Neural cell (in vitro differentiated cells): Measurements from ENCODE around the gene NRG3. TPM values are rescaled to one million over a fixed set of nuclear protein-coding genes. Genes with fewer than 3 reads are reported as not detected.

Experiments used
- H2AFZ ChIP-seq: fragments of 200-600, 300-800 bp; sonication (generic), shearing (Covaris generic); 2 replicates; pipeline ENCODE4 v1.6.0; 2014; ENCODE audit warnings: low read depth, mild to moderate bottlenecking, antibody characterized with exemption, low read length, moderate library complexity
- H3F3A ChIP-seq: fragments of 200-600 bp; shearing (Covaris generic); 2 replicates; pipeline ENCODE4 v1.6.1; 2016; ENCODE audit warnings: mild to moderate bottlenecking, moderate library complexity, mixed read lengths, antibody characterized with exemption, low read length; ENCODE audit not compliant: insufficient read depth, poor library complexity, severe bottlenecking
- H3K27ac ChIP-seq: fragments of 200-600, 300-800 bp; sonication (generic), shearing (Covaris generic); 2 replicates; pipeline ENCODE4 v1.5.1; 2014; ENCODE audit warnings: mild to moderate bottlenecking, low read length, moderate library complexity
- H3K27me3 ChIP-seq: fragments of 300-800, 200-600 bp; sonication (generic), shearing (Covaris generic); 2 replicates; pipeline ENCODE4 v1.6.0; 2014; ENCODE audit warnings: mild to moderate bottlenecking, low read depth, low read length, moderate library complexity; ENCODE audit not compliant: insufficient read depth
- H3K36me3 ChIP-seq: fragments of 300-800, 200-600 bp; sonication (generic), shearing (Covaris generic); 2 replicates; pipeline ENCODE4 v1.5.1; 2014; ENCODE audit warnings: mild to moderate bottlenecking, antibody characterized with exemption, low read length, moderate library complexity; ENCODE audit not compliant: insufficient read depth
- H3K4me2 ChIP-seq: fragments of 300-800, 200-600 bp; sonication (generic), shearing (Covaris generic); 2 replicates; pipeline ENCODE4 v1.6.0; 2014; ENCODE audit warnings: mild to moderate bottlenecking, low read length
- H3K4me3 ChIP-seq: fragments of 300-800, 200-600 bp; sonication (generic), shearing (Covaris generic); 2 replicates; pipeline ENCODE4 v1.5.1; 2014; ENCODE audit warnings: mild to moderate bottlenecking, low read length, moderate library complexity
- H3K79me2 ChIP-seq: fragments of 200-600 bp; shearing (Covaris generic); replicated peaks from 2 replicates; pipeline ENCODE4 v1.6.0; 2014; ENCODE audit warnings: mild to moderate bottlenecking, low read length, moderate library complexity; ENCODE audit not compliant: insufficient read depth
- H3K9ac ChIP-seq: fragments of 300-800, 200-600 bp; sonication (generic), shearing (Covaris generic); 2 replicates; pipeline ENCODE4 v1.6.1; 2016; ENCODE audit warnings: mild to moderate bottlenecking, low read length, mixed read lengths
- H3K9me2 ChIP-seq: fragments of 200-600 bp; shearing (Covaris generic); 2 replicates; pipeline ENCODE4 v1.6.1; 2016; ENCODE audit warnings: mild to moderate bottlenecking, low read length, mixed read lengths; ENCODE audit not compliant: insufficient read depth
- H3K9me3 ChIP-seq: fragments of 200-600, 300-800 bp; sonication (generic), shearing (Covaris generic); 2 replicates; pipeline ENCODE4 v1.6.1; 2016; ENCODE audit warnings: mild to moderate bottlenecking, mixed run types, low read length, moderate library complexity, mixed read lengths
- H4K20me1 ChIP-seq: fragments of 200-600 bp; shearing (Covaris generic); 2 replicates; pipeline ENCODE4 v1.6.1; 2016; ENCODE audit warnings: mild to moderate bottlenecking, mixed run types; ENCODE audit not compliant: insufficient read depth
- CTCF ChIP-seq: fragments of 450-650 bp; IDR thresholded peaks from 2 replicates; pipeline ENCODE4 v1.5.1; 2014; ENCODE audit warnings: antibody characterized with exemption, mild to moderate bottlenecking, moderate library complexity; ENCODE audit not compliant: poor library complexity, severe bottlenecking
- EP300 ChIP-seq: fragments of 450-650 bp; conservative IDR thresholded peaks from 2 replicates; pipeline ENCODE4 v1.6.1; 2014; ENCODE audit warnings: antibody characterized with exemption, mild to moderate bottlenecking, moderate library complexity; ENCODE audit not compliant: poor library complexity, severe bottlenecking
- EZH2 ChIP-seq: fragments of 200-600, 300-800 bp; shearing (Covaris generic), sonication (generic); IDR thresholded peaks from 2 replicates; pipeline ENCODE4 v1.6.1; 2014; ENCODE audit warnings: antibody characterized with exemption, low read length, borderline replicate concordance, mild to moderate bottlenecking; ENCODE audit not compliant: insufficient read depth, poor library complexity, severe bottlenecking
- MXI1 ChIP-seq: fragments of 450-650 bp; conservative IDR thresholded peaks from 2 replicates; pipeline ENCODE4 v1.6.1; 2014; ENCODE audit warnings: antibody characterized with exemption, mild to moderate bottlenecking; ENCODE audit not compliant: poor library complexity, severe bottlenecking
- POLR2AphosphoS5 ChIP-seq: IDR thresholded peaks from 2 replicates; pipeline ENCODE4 v1.6.1; 2012
- RAD21 ChIP-seq: fragments of 450-650 bp; conservative IDR thresholded peaks from 2 replicates; pipeline ENCODE4 v1.6.1; 2014; ENCODE audit warnings: antibody characterized with exemption, mild to moderate bottlenecking, moderate library complexity
- SMC3 ChIP-seq: fragments of 450-650 bp; conservative IDR thresholded peaks from 2 replicates; pipeline ENCODE4 v1.6.1; 2014; ENCODE audit warnings: antibody characterized with exemption, mild to moderate bottlenecking, moderate library complexity; ENCODE audit not compliant: poor library complexity
- TAF1 ChIP-seq: IDR thresholded peaks from 2 replicates; pipeline ENCODE4 v1.6.1; 2012; ENCODE audit warnings: low read depth
- polyA plus RNA-seq: library from polyadenylated mRNA; depleted of rRNA; stranded (reverse); fragments of >200 nt; gene quantifications from 2 replicates; pipeline ENCODE4 v1.2.3, GENCODE V29; 2014
- TF ChIP-seq, protein P1 (sequence below): IDR thresholded peaks from 2 replicates; pipeline ENCODE4 v1.6.1; 2012; ENCODE audit warnings: borderline replicate concordance

Gene NRG3
- polyA plus RNA-seq, 1 donor from 2014 or later = 14.0 TPM

DNA sequence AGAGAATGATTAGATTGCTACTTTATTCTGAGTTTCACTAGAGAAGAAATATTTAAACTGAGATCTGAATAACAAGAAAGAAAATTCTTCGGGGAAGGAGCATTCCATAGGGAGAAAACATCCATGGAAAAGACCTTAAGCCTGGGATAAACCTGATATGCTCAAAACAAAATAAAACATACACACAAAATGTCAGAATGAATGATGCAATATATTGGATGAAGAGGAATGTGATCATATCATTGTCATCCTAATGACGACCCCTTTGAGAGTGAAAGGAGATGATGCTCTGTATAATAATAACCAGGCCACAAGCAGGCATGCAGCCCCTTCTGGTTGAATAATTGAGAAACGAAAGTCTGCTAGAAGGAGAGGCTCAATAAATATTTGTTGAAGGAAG lies 882.4 kb downstream of the NRG3 start:
- Histone ChIP-seq H3K79me2 (no peaks in the 10 kb centered on the region), H3K36me3 (no peaks in the 10 kb centered on the region), H3K9me3 (no peaks in the 10 kb centered on the region), H4K20me1 (no peaks in the 10 kb centered on the region), H3K4me3 (no peak overlapping the region), H2AFZ (no peak overlapping the region), H3K27me3 (no peaks in the 10 kb centered on the region), H3F3A (no peaks in the 10 kb centered on the region), H3K4me2 (no peak overlapping the region), H3K9ac (no peak overlapping the region), H3K9me2 (no peaks in the 10 kb centered on the region), H3K27ac (no peak overlapping the region)
- TF ChIP-seq POLR2AphosphoS5 (no peak), EP300 (peak; percentile 7)

- H3K36me3 ChIP-seq = no peaks in the 10 kb centered on the region
- no peaks in the 10 kb centered on the region for H4K20me1 ChIP-seq
- no peak overlapping the region for H3K9ac ChIP-seq
- H3K4me3 ChIP-seq = no peak overlapping the region
- TF ChIP-seq SMC3 (no peak), RAD21 (no peak), EP300 (peak; percentile 55), EZH2 (no peak), CTCF (no peak), POLR2AphosphoS5 (peak; percentile 50), TAF1 (no peak)
- TF ChIP-seq, protein P1, sequence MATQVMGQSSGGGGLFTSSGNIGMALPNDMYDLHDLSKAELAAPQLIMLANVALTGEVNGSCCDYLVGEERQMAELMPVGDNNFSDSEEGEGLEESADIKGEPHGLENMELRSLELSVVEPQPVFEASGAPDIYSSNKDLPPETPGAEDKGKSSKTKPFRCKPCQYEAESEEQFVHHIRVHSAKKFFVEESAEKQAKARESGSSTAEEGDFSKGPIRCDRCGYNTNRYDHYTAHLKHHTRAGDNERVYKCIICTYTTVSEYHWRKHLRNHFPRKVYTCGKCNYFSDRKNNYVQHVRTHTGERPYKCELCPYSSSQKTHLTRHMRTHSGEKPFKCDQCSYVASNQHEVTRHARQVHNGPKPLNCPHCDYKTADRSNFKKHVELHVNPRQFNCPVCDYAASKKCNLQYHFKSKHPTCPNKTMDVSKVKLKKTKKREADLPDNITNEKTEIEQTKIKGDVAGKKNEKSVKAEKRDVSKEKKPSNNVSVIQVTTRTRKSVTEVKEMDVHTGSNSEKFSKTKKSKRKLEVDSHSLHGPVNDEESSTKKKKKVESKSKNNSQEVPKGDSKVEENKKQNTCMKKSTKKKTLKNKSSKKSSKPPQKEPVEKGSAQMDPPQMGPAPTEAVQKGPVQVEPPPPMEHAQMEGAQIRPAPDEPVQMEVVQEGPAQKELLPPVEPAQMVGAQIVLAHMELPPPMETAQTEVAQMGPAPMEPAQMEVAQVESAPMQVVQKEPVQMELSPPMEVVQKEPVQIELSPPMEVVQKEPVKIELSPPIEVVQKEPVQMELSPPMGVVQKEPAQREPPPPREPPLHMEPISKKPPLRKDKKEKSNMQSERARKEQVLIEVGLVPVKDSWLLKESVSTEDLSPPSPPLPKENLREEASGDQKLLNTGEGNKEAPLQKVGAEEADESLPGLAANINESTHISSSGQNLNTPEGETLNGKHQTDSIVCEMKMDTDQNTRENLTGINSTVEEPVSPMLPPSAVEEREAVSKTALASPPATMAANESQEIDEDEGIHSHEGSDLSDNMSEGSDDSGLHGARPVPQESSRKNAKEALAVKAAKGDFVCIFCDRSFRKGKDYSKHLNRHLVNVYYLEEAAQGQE = no peak
- H3K27ac ChIP-seq = no peak overlapping the region
- H2AFZ ChIP-seq = no peak overlapping the region
- H3K9me3 ChIP-seq = no peaks in the 10 kb centered on the region
- no peaks in the 10 kb centered on the region for H3K9me2 ChIP-seq
- no peaks in the 10 kb centered on the region for H3K27me3 ChIP-seq
- no peaks in the 10 kb centered on the region for H3F3A ChIP-seq
- no peaks in the 10 kb centered on the region for H3K79me2 ChIP-seq
- H3K4me2 ChIP-seq = no peak overlapping the region
Observed at GRCh38 chr10:82757901-82758300, 882.9 kb downstream of the NRG3 start.

GRCh38 chr10:82759050-82759449 lies 884.1 kb downstream of the NRG3 start:
- H3K9me3 ChIP-seq = no peaks in the 10 kb centered on the region
- no peak overlapping the region for H3K27ac ChIP-seq
- no peak overlapping the region for H3K4me2 ChIP-seq
- no peaks in the 10 kb centered on the region for H3K36me3 ChIP-seq
- H3F3A ChIP-seq = no peaks in the 10 kb centered on the region
- H4K20me1 ChIP-seq = no peaks in the 10 kb centered on the region
- TF ChIP-seq SMC3 = no peak
- TF ChIP-seq TAF1 = no peak
- TF ChIP-seq, protein P1 = no peak
- no peak for TF ChIP-seq POLR2AphosphoS5
- TF ChIP-seq CTCF = no peak
- TF ChIP-seq EP300 = no peak
- TF ChIP-seq MXI1 = no peak
- no peak for TF ChIP-seq EZH2
- no peak for TF ChIP-seq RAD21
- H2AFZ ChIP-seq = no peak overlapping the region
- H3K9me2 ChIP-seq = no peaks in the 10 kb centered on the region
- H3K4me3 ChIP-seq = no peak overlapping the region
- H3K9ac ChIP-seq = no peak overlapping the region
- H3K27me3 ChIP-seq = no peaks in the 10 kb centered on the region
- H3K79me2 ChIP-seq = no peaks in the 10 kb centered on the region
